ENCODE data around the gene STING1. TPM values are rescaled to one million over a fixed set of nuclear protein-coding genes. Genes with fewer than 3 reads are reported as not detected.

STING1 gene
- total RNA-seq, 1 experiment from 2014 or later: 0.48 TPM

- H3K79me2 ChIP-seq (ENCODE audit: insufficient read depth, low read length): no peaks in the 10 kb centered on the region
- no peak overlapping the region for H3K18ac ChIP-seq (ENCODE audit: insufficient read length, low read depth, low read length)
- no peaks in the 10 kb centered on the region; the same call in 1 of the 2 replicates for H3K27me3 Mint-ChIP-seq (ENCODE audit: low read depth)
- no peak overlapping the region for H3T11ph ChIP-seq (ENCODE audit: low read length)
- no peak overlapping the region for H3K27ac Mint-ChIP-seq
- no CpG with 5 or more reads among the region's 8 CpGs for WGBS (ENCODE audit: extremely low coverage, insufficient read length, low lambda C conversion rate)
- no peak overlapping the region for H2AK5ac ChIP-seq (ENCODE audit: insufficient read length, low read length)
- H2BK5ac ChIP-seq (ENCODE audit: insufficient read length, low read length): no peak overlapping the region
- H3K4me3 Mint-ChIP-seq: no peak overlapping the region
- H3K56ac ChIP-seq (ENCODE audit: insufficient read length, low read depth, low read length): no peak overlapping the region
- H2BK12ac ChIP-seq (ENCODE audit: insufficient read length, low read depth, low read length): no peak overlapping the region
- no peak overlapping the region for H3K4me2 ChIP-seq (ENCODE audit: insufficient read depth, insufficient read length, low read length)
- no peak overlapping the region for H3K14ac ChIP-seq (ENCODE audit: insufficient read depth, low read length)
- no peak overlapping the region for H2BK20ac ChIP-seq (ENCODE audit: low read depth, low read length, poor library complexity, severe bottlenecking)
- H3K9ac ChIP-seq (ENCODE audit: extremely low read depth, insufficient read length, low read length): no peak overlapping the region
- no peaks in the 10 kb centered on the region for H4K20me1 ChIP-seq (ENCODE audit: control insufficient read depth, insufficient read depth, insufficient read length)
- H4K8ac ChIP-seq (replicated peaks; ENCODE audit: insufficient read length, low read depth, low read length): no peak overlapping the region
- no peak overlapping the region for H2AFZ ChIP-seq (ENCODE audit: low read length)
- no peak overlapping the region for H4K91ac ChIP-seq (ENCODE audit: insufficient read length, low read depth, low read length)
- no peaks in the 10 kb centered on the region for H3K27me3 ChIP-seq (ENCODE audit: insufficient read depth, low read length)
- no peak overlapping the region for H3K27ac ChIP-seq (ENCODE audit: insufficient read length, low read depth, low read length)
- H4K5ac ChIP-seq (ENCODE audit: insufficient read length, low read depth, low read length): no peak overlapping the region
- H3K4me1 Mint-ChIP-seq: peaks cover 29 to 38% of the 10 kb centered on the region in 2 experiments
- H3K4ac ChIP-seq (ENCODE audit: low read depth, low read length): no peak overlapping the region
- no peaks in the 10 kb centered on the region for H3K23me2 ChIP-seq (ENCODE audit: insufficient read length, low read depth, low read length, poor library complexity, severe bottlenecking)
- no peak overlapping the region for H2BK15ac ChIP-seq (ENCODE audit: low read depth, low read length)
- no peaks in the 10 kb centered on the region for H3K36me3 Mint-ChIP-seq (ENCODE audit: insufficient read depth in 1 of 3, low read depth in 3 of 3)
- DNase-seq: no peak
- no peaks in the 10 kb centered on the region for H3K9me3 ChIP-seq (ENCODE audit: control insufficient read depth, low read depth, low read length)
- peaks cover 18% of the 10 kb centered on the region; the same call in 1 of the 2 replicates for H3K4me1 ChIP-seq (ENCODE audit: insufficient read depth, low read length)
- TF ChIP-seq CTCF (conservative IDR thresholded peaks at IDR 0.05): no peak
- no peak overlapping the region for H3K23ac ChIP-seq (ENCODE audit: insufficient read length, low read depth, low read length)
- H2BK120ac ChIP-seq (ENCODE audit: low read depth, low read length, poor library complexity, severe bottlenecking): no peak overlapping the region
- no peaks in the 10 kb centered on the region for H3K79me1 ChIP-seq (ENCODE audit: insufficient read depth, low read depth, low read length, poor library complexity, severe bottlenecking)
- no peaks in the 10 kb centered on the region; a peak in 1 of 5 replicates for H3K9me3 Mint-ChIP-seq
These were observed 23.1 kb downstream of the STING1 start for GRCh38 chr5:139459451-139459934.

Data from H9 (cell line).